HepG2 (cell line): ENCODE measurements around the gene LITAFD. TPM values are rescaled to one million over a fixed set of nuclear protein-coding genes. Genes with fewer than 3 reads are reported as not detected.

Source experiments
- FOXK1 ChIP-seq: sonication (generic); formaldehyde crosslinking; IDR thresholded peaks from 2 replicates; pipeline ENCODE4 v1.4.0; 2020; ENCODE audit warnings: low read depth, missing genetic modification reagents, borderline replicate concordance
- GABPA ChIP-seq, 2 experiments: IDR thresholded peaks; 2 replicates each; pipeline ENCODE4 v1.6.1; 2011 to 2016; ENCODE audit warnings: low read depth in 2 of 2, low read length in 1 of 2, missing biosample characterization in 1 of 2, missing genetic modification characterization in 1 of 2
- KDM3A ChIP-seq: IDR thresholded peaks from 2 replicates; pipeline ENCODE4 v1.6.1; 2018; ENCODE audit warnings: low read depth, missing compliant biosample characterization
- MTA1 ChIP-seq: sonication (generic); formaldehyde crosslinking; IDR thresholded peaks from 2 replicates; pipeline ENCODE4 v1.4.0; 2020; ENCODE audit warnings: missing genetic modification reagents, mild to moderate bottlenecking, borderline replicate concordance
- RFX1 ChIP-seq: fragments of 450-650 bp; IDR thresholded peaks from 2 replicates; pipeline ENCODE4 v1.6.1; 2017
- SKIL ChIP-seq: sonication (generic); formaldehyde crosslinking; IDR thresholded peaks from 2 replicates; pipeline ENCODE4 v1.8.0; 2022; ENCODE audit warnings: missing genetic modification reagents, mild to moderate bottlenecking, moderate library complexity, borderline replicate concordance
- WIZ ChIP-seq: sonication (generic); formaldehyde crosslinking; IDR thresholded peaks from 2 replicates; pipeline ENCODE4 v1.5.1; 2020; ENCODE audit warnings: mild to moderate bottlenecking, missing genetic modification reagents
- ZBTB42 ChIP-seq: sonication (generic); formaldehyde crosslinking; IDR thresholded peaks from 2 replicates; pipeline ENCODE4 v1.5.0; 2020; ENCODE audit warnings: mild to moderate bottlenecking, missing genetic modification reagents
- ZMYM2 ChIP-seq: sonication (generic); formaldehyde crosslinking; IDR thresholded peaks from 2 replicates; pipeline ENCODE4 v1.8.0; 2022; ENCODE audit warnings: mild to moderate bottlenecking, missing genetic modification reagents
- ZMYM3 ChIP-seq: sonication (generic); formaldehyde crosslinking; IDR thresholded peaks from 2 replicates; pipeline ENCODE4 v1.5.1; 2020; ENCODE audit warnings: mild to moderate bottlenecking, missing genetic modification reagents
- ZNF136 ChIP-seq: sonication (generic); formaldehyde crosslinking; IDR thresholded peaks from 2 replicates; pipeline ENCODE4 v1.8.1; 2022; ENCODE audit warnings: low read depth, mild to moderate bottlenecking, moderate library complexity, missing genetic modification reagents
- ZNF652 ChIP-seq: IDR thresholded peaks from 2 replicates; pipeline ENCODE4 v1.6.1; 2016; ENCODE audit warnings: low read depth, borderline replicate concordance
- ZSCAN25 ChIP-seq: sonication (generic); formaldehyde crosslinking; IDR thresholded peaks from 2 replicates; pipeline ENCODE4 v1.8.0; 2022; ENCODE audit warnings: mild to moderate bottlenecking, missing genetic modification reagents
- polyA plus RNA-seq, 8 experiments: library from polyadenylated mRNA; depleted of rRNA in 3 of 8; stranded (reverse) in 7 of 8; unstranded in 1 of 8; fragments of >200 nt; fragmentation: Illumina TruSeq in 4 of 8; extraction: Trizol in 4 of 8; gene quantifications; 2 replicates each; pipeline versions ENCODE4 v1.2.1 to v1.2.3, GENCODE V29; 2011 to 2016; ENCODE audit warnings: low read depth in 4 of 8, missing spikeins in 1 of 8, mixed read lengths in 1 of 8; ENCODE audit not compliant: insufficient read depth in 1 of 8
- total RNA-seq, 5 experiments: library from RNA; depleted of rRNA; stranded (reverse); fragments of >200 nt; fragmentation: Illumina TruSeq; extraction: Trizol; gene quantifications; 2 replicates each; pipeline ENCODE4 v1.2.3, GENCODE V29; 2016; ENCODE audit warnings: low read depth in 1 of 5
- TF ChIP-seq, protein P1 (sequence below): IDR thresholded peaks from 2 replicates; pipeline ENCODE4 v1.6.1; 2016; ENCODE audit warnings: missing compliant biosample characterization, missing genetic modification reagents, borderline replicate concordance
- TF ChIP-seq, protein P2 (sequence below): IDR thresholded peaks from 2 replicates; pipeline ENCODE4 v1.6.1; 2016
- TF ChIP-seq, protein P3 (sequence below): sonication (generic); formaldehyde crosslinking; IDR thresholded peaks from 2 replicates; pipeline ENCODE4 v1.4.0; 2020; ENCODE audit warnings: missing genetic modification reagents
- TF ChIP-seq, protein P4 (sequence below): sonication (generic); formaldehyde crosslinking; IDR thresholded peaks from 2 replicates; pipeline ENCODE4 v1.4.0; 2020; ENCODE audit warnings: missing genetic modification reagents

LITAFD gene
- total and polyA plus RNA-seq, 2 of the 13 experiments (the other 11 are each of a cell fraction or from before 2014, with no cell fraction given) = not detected

DNA sequence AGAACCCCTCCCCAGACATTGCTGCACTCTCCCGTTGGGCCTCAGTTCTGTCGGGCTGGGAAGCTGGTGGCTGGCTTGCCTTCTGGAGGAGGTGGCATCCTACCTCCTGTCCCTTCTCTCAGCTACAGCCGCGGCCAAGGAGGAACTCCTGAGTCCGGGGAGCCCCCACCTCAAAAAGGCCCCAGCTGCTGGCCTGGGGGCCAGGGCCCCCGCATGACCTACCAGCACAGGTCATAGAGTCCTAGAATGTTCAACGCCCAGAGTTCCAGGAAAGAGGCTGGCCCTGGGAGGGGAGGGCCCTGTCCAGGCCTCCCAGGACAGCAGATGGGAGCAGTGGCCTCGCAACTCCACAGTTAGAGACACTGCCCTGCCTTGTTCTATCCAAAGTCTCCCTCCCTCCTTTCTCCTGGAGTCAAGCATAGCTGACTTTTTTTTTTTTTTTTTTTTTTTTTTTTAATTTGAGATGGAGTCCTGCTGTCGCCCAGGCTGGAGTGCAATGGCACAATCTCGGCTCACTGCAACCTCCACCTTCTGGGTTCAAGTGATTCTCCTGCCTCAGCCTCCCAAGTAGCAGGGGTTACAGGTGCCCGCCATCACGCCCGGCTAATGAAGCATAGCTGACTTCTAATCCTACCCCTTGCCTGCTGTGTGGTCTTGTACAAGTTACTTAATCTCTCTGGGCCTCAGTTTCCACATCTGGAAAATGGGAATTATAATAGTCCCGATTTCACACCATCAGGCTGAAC lies 20.4 kb upstream of the LITAFD start (continued):
- TF ChIP-seq SKIL (CRISPR knock-in tag) = no peak
- no peak for TF ChIP-seq ZBTB42
- TF ChIP-seq, protein P1, sequence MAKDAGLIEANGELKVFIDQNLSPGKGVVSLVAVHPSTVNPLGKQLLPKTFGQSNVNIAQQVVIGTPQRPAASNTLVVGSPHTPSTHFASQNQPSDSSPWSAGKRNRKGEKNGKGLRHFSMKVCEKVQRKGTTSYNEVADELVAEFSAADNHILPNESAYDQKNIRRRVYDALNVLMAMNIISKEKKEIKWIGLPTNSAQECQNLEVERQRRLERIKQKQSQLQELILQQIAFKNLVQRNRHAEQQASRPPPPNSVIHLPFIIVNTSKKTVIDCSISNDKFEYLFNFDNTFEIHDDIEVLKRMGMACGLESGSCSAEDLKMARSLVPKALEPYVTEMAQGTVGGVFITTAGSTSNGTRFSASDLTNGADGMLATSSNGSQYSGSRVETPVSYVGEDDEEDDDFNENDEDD (CRISPR knock-in tag) = no peak
- no peak for TF ChIP-seq RFX1
- no peak for TF ChIP-seq GABPA (IDR thresholded peaks at IDR 0.05; ENCODE audit: low read depth, low read length)
- TF ChIP-seq GABPA (CRISPR knock-in tag; IDR thresholded peaks at IDR 0.05; ENCODE audit: low read depth) = no peak
- TF ChIP-seq WIZ (CRISPR knock-in tag) = no peak
- no peak for TF ChIP-seq ZNF136
- peak; percentile 80; the same call in 1 of the 2 replicates for TF ChIP-seq MTA1
- TF ChIP-seq ZMYM2 = no peak
- TF ChIP-seq ZNF652 (CRISPR knock-in tag) = no peak
- TF ChIP-seq, protein P2, sequence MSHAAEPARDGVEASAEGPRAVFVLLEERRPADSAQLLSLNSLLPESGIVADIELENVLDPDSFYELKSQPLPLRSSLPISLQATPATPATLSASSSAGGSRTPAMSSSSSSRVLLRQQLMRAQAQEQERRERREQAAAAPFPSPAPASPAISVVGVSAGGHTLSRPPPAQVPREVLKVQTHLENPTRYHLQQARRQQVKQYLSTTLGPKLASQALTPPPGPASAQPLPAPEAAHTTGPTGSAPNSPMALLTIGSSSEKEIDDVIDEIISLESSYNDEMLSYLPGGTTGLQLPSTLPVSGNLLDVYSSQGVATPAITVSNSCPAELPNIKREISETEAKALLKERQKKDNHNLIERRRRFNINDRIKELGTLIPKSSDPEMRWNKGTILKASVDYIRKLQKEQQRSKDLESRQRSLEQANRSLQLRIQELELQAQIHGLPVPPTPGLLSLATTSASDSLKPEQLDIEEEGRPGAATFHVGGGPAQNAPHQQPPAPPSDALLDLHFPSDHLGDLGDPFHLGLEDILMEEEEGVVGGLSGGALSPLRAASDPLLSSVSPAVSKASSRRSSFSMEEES (CRISPR knock-in tag) = 0 out of 2 replicates have a peak, but pooled peaks have one; percentile 11
- no peak for TF ChIP-seq KDM3A (CRISPR knock-in tag)
- no peak for TF ChIP-seq ZMYM3
- TF ChIP-seq, protein P3, sequence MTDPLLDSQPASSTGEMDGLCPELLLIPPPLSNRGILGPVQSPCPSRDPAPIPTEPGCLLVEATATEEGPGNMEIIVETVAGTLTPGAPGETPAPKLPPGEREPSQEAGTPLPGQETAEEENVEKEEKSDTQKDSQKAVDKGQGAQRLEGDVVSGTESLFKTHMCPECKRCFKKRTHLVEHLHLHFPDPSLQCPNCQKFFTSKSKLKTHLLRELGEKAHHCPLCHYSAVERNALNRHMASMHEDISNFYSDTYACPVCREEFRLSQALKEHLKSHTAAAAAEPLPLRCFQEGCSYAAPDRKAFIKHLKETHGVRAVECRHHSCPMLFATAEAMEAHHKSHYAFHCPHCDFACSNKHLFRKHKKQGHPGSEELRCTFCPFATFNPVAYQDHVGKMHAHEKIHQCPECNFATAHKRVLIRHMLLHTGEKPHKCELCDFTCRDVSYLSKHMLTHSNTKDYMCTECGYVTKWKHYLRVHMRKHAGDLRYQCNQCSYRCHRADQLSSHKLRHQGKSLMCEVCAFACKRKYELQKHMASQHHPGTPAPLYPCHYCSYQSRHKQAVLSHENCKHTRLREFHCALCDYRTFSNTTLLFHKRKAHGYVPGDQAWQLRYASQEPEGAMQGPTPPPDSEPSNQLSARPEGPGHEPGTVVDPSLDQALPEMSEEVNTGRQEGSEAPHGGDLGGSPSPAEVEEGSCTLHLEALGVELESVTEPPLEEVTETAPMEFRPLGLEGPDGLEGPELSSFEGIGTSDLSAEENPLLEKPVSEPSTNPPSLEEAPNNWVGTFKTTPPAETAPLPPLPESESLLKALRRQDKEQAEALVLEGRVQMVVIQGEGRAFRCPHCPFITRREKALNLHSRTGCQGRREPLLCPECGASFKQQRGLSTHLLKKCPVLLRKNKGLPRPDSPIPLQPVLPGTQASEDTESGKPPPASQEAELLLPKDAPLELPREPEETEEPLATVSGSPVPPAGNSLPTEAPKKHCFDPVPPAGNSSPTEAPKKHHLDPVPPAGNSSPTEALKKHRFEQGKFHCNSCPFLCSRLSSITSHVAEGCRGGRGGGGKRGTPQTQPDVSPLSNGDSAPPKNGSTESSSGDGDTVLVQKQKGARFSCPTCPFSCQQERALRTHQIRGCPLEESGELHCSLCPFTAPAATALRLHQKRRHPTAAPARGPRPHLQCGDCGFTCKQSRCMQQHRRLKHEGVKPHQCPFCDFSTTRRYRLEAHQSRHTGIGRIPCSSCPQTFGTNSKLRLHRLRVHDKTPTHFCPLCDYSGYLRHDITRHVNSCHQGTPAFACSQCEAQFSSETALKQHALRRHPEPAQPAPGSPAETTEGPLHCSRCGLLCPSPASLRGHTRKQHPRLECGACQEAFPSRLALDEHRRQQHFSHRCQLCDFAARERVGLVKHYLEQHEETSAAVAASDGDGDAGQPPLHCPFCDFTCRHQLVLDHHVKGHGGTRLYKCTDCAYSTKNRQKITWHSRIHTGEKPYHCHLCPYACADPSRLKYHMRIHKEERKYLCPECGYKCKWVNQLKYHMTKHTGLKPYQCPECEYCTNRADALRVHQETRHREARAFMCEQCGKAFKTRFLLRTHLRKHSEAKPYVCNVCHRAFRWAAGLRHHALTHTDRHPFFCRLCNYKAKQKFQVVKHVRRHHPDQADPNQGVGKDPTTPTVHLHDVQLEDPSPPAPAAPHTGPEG = no peak
- TF ChIP-seq ZSCAN25 (CRISPR knock-in tag) = no peak
- TF ChIP-seq, protein P4, sequence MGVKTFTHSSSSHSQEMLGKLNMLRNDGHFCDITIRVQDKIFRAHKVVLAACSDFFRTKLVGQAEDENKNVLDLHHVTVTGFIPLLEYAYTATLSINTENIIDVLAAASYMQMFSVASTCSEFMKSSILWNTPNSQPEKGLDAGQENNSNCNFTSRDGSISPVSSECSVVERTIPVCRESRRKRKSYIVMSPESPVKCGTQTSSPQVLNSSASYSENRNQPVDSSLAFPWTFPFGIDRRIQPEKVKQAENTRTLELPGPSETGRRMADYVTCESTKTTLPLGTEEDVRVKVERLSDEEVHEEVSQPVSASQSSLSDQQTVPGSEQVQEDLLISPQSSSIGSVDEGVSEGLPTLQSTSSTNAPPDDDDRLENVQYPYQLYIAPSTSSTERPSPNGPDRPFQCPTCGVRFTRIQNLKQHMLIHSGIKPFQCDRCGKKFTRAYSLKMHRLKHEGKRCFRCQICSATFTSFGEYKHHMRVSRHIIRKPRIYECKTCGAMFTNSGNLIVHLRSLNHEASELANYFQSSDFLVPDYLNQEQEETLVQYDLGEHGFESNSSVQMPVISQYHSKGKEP (CRISPR knock-in tag) = no peak
- TF ChIP-seq FOXK1 = no peak
